HepG2 (cell line): Measurements from ENCODE around the gene ATM.

Experiments
- ARID2 ChIP-seq: sonication (generic); formaldehyde crosslinking; IDR thresholded peaks from 2 replicates; pipeline ENCODE4 v1.8.1; 2022; ENCODE audit warnings: mild to moderate bottlenecking, missing genetic modification reagents, borderline replicate concordance
- BRCA1 ChIP-seq: sonication (generic); formaldehyde crosslinking; IDR thresholded peaks from 2 replicates; pipeline ENCODE4 v1.4.0; 2020; ENCODE audit warnings: missing genetic modification reagents
- POLR2AphosphoS5 ChIP-seq: IDR thresholded peaks from 2 replicates; pipeline ENCODE4 v1.6.1; 2012; ENCODE audit warnings: low read depth, low read length
- ZNF362 ChIP-seq: sonication (generic); formaldehyde crosslinking; IDR thresholded peaks from 2 replicates; pipeline ENCODE4 v1.4.0; 2020; ENCODE audit warnings: missing genetic modification reagents, mild to moderate bottlenecking, borderline replicate concordance

GRCh38 chr11:108204376-108204775 lies 18.5 kb upstream of the ATM start:
- TF ChIP-seq ARID2: no peak
- no peak for TF ChIP-seq BRCA1
- no peak for TF ChIP-seq POLR2AphosphoS5
- no peak for TF ChIP-seq ZNF362 (CRISPR knock-in tag)
